CD8-positive, alpha-beta memory T cell (primary cell): ENCODE results near the gene ZDHHC11. TPM values are rescaled to one million over a fixed set of nuclear protein-coding genes. Genes with fewer than 3 reads are reported as not detected.
"Not testable (repeated sequence)": the region's sequence is repeated elsewhere in the genome, so short reads cannot be mapped to it uniquely, and the experiment has no call there.

ENCODE experiments used
- CTCF ChIA-PET: fragments of 350-600 bp; sonication (Branson Sonifier 250); formaldehyde crosslinking; loops from one replicate; lab custom pipeline; 2021; ENCODE audit warnings: antibody characterized with exemption; lab: Charles Lee
- POLR2A ChIA-PET: fragments of 350-600 bp; sonication (Branson Sonifier 250); formaldehyde crosslinking; loops from one replicate; lab custom pipeline; 2021; ENCODE audit warnings: antibody characterized with exemption; lab: Charles Lee
- DNase-seq, 5 donors: peaks; one replicate each; pipeline versions ENCODE4 v3.0.0 to v3.0.0-alpha.2; 2020 to 2022; ENCODE audit warnings: mixed read lengths in 1 of 5
- H3K27ac ChIP-seq: one replicate; pipeline ENCODE4 v1.7.0; 2013; ENCODE audit warnings: low read depth, mild to moderate bottlenecking, low read length, moderate library complexity
- H3K27me3 ChIP-seq: 2 replicates; pipeline ENCODE4 v1.7.0; 2013; ENCODE audit warnings: low read length, mild to moderate bottlenecking; ENCODE audit not compliant: insufficient read depth, poor library complexity, severe bottlenecking
- H3K36me3 ChIP-seq: 2 replicates; pipeline ENCODE4 v1.7.0; 2013; ENCODE audit warnings: mild to moderate bottlenecking, low read length, moderate library complexity; ENCODE audit not compliant: insufficient read depth
- H3K4me1 ChIP-seq: 2 replicates; pipeline ENCODE4 v1.7.0; 2013; ENCODE audit warnings: mild to moderate bottlenecking, low read length, moderate library complexity; ENCODE audit not compliant: insufficient read depth
- H3K4me3 ChIP-seq: 2 replicates; pipeline ENCODE4 v1.7.0; 2013; ENCODE audit warnings: mild to moderate bottlenecking, low read length
- H3K9me3 ChIP-seq: 2 replicates; pipeline ENCODE4 v1.7.0; 2013; ENCODE audit warnings: mild to moderate bottlenecking, low read length
- H3K27ac Mint-ChIP-seq, 8 donors: one replicate each; pipeline ENCODE4 v1.8.0; 2020 to 2021; ENCODE audit warnings: mixed read lengths in 8 of 8, mild to moderate bottlenecking in 6 of 8, inconsistent platforms in 3 of 8, moderate library complexity in 3 of 8
- H3K27me3 Mint-ChIP-seq, 2 donors: one replicate each; pipeline ENCODE4 v1.8.0; 2020 to 2021; ENCODE audit warnings: mixed read lengths in 2 of 2, mild to moderate bottlenecking in 1 of 2, moderate library complexity in 1 of 2
- H3K36me3 Mint-ChIP-seq, 3 donors: one replicate each; pipeline ENCODE4 v1.8.0; 2020 to 2021; ENCODE audit warnings: mixed read lengths in 3 of 3, inconsistent platforms in 1 of 3, mild to moderate bottlenecking in 1 of 3
- H3K4me1 Mint-ChIP-seq, 3 donors: one replicate each; pipeline ENCODE4 v1.8.0; 2020 to 2021; ENCODE audit warnings: mixed read lengths in 3 of 3, inconsistent platforms in 1 of 3, mild to moderate bottlenecking in 1 of 3
- H3K4me3 Mint-ChIP-seq, 7 donors: one replicate each; pipeline ENCODE4 v1.8.0; 2020 to 2021; ENCODE audit warnings: mixed read lengths in 7 of 7, mild to moderate bottlenecking in 6 of 7, moderate library complexity in 4 of 7, inconsistent platforms in 2 of 7
- H3K9me3 Mint-ChIP-seq, 5 donors: one replicate each; pipeline ENCODE4 v1.8.0; 2020 to 2022; ENCODE audit warnings: mixed read lengths in 5 of 5, mild to moderate bottlenecking in 3 of 5, moderate library complexity in 2 of 5, inconsistent platforms in 1 of 5
- polyA plus RNA-seq: library from polyadenylated mRNA; unstranded; fragments of 300-500 nt; fragmentation: Illumina TruSeq; gene quantifications from one replicate; pipeline ENCODE4 v1.2.3, GENCODE V29; 2021
- total RNA-seq, 2 experiments: library from RNA; stranded (reverse); gene quantifications; one replicate each; pipeline ENCODE4 v1.2.3, GENCODE V29; 2021

ZDHHC11 gene
- total and polyA plus RNA-seq, 3 experiments from 2014 or later = 4.5 to 7.2 TPM; not detected in 1

GRCh38 chr5:815449-815848 is 35.3 kb downstream of the ZDHHC11 start:
- Mint-ChIP-seq H3K4me1 (no peaks in the 10 kb centered on the region), H3K4me3 (no peak overlapping the region), H3K9me3 (peaks cover 2 to 11% (median 4%) of the 10 kb centered on the region in 5 donors), H3K27ac (no peak overlapping the region), H3K27me3 (peaks cover 2 to 13% of the 10 kb centered on the region in 2 donors), H3K36me3 (peaks cover 0 to 3% (median 0%) of the 10 kb centered on the region in 3 donors)
- H3K27ac ChIP-seq = no peak overlapping the region
- H3K4me1 ChIP-seq = no peaks in the 10 kb centered on the region
- DNase-seq = no peak
- CTCF ChIA-PET = no interaction called here
- no peaks in the 10 kb centered on the region for H3K27me3 ChIP-seq
- no peaks in the 10 kb centered on the region for H3K36me3 ChIP-seq
- H3K9me3 ChIP-seq = no peaks in the 10 kb centered on the region
- no peak overlapping the region for H3K4me3 ChIP-seq
- POLR2A ChIA-PET = no interaction called here

GRCh38 chr5:813575-813974 is 37.2 kb downstream of the ZDHHC11 start:
- CTCF ChIA-PET, H3K36me3 ChIP-seq, H3K36me3 Mint-ChIP-seq, H3K27me3 ChIP-seq, H3K4me1 ChIP-seq, DNase-seq, H3K9me3 ChIP-seq, H3K4me3 ChIP-seq, H3K27me3 Mint-ChIP-seq, H3K27ac Mint-ChIP-seq, H3K4me1 Mint-ChIP-seq, POLR2A ChIA-PET, H3K4me3 Mint-ChIP-seq, H3K27ac ChIP-seq: not testable (repeated sequence)
- peaks cover 2 to 11% (median 4%) of the 10 kb centered on the region in 5 donors for H3K9me3 Mint-ChIP-seq

GRCh38 chr5:811384-811783 is 39.4 kb downstream of the ZDHHC11 start:
- H3K4me3 Mint-ChIP-seq, CTCF ChIA-PET, H3K4me1 ChIP-seq, H3K27ac Mint-ChIP-seq, DNase-seq, POLR2A ChIA-PET, H3K9me3 ChIP-seq, H3K36me3 ChIP-seq, H3K27me3 Mint-ChIP-seq, H3K4me1 Mint-ChIP-seq, H3K4me3 ChIP-seq, H3K27ac ChIP-seq, H3K27me3 ChIP-seq, H3K36me3 Mint-ChIP-seq: not testable (repeated sequence)
- peaks cover 2 to 11% (median 4%) of the 10 kb centered on the region in 5 donors for H3K9me3 Mint-ChIP-seq

- H3K4me1 Mint-ChIP-seq, H3K27me3 ChIP-seq, H3K4me3 ChIP-seq, H3K9me3 ChIP-seq, POLR2A ChIA-PET, DNase-seq, H3K4me3 Mint-ChIP-seq, H3K27ac ChIP-seq, CTCF ChIA-PET, H3K36me3 Mint-ChIP-seq, H3K27ac Mint-ChIP-seq, H3K36me3 ChIP-seq, H3K4me1 ChIP-seq: not testable (repeated sequence)
- Mint-ChIP-seq H3K9me3 (peaks cover 12 to 26% (median 18%) of the 10 kb centered on the region in 5 donors), H3K27me3 (peaks cover 10 to 12% of the 10 kb centered on the region in 2 donors)
Observed at GRCh38 chr5:807719-808514, 42.9 kb downstream of the ZDHHC11 start.

GRCh38 chr5:801472-801871 is 49.3 kb downstream of the ZDHHC11 start:
- peaks cover 16 to 40% (median 24%) of the 10 kb centered on the region in 5 donors for H3K9me3 Mint-ChIP-seq
- DNase-seq = no peak
- H3K27ac ChIP-seq = no peak overlapping the region
- H3K27me3 Mint-ChIP-seq = peaks cover 15 to 16% of the 10 kb centered on the region in 2 donors
- ChIA-PET POLR2A (no interaction called here), CTCF (no interaction called here)
- no peaks in the 10 kb centered on the region for H3K4me1 ChIP-seq
- no peak overlapping the region for H3K27ac Mint-ChIP-seq
- no peaks in the 10 kb centered on the region for H3K27me3 ChIP-seq
- H3K9me3 ChIP-seq = no peaks in the 10 kb centered on the region
- no peak overlapping the region for H3K4me3 ChIP-seq
- no peaks in the 10 kb centered on the region for H3K4me1 Mint-ChIP-seq
- H3K4me3 Mint-ChIP-seq = no peak overlapping the region
- H3K36me3 Mint-ChIP-seq = peaks cover 0 to 19% (median 4%) of the 10 kb centered on the region in 3 donors
- no peaks in the 10 kb centered on the region for H3K36me3 ChIP-seq

GRCh38 chr5:801055-801454 is 49.7 kb downstream of the ZDHHC11 start:
- H3K36me3 Mint-ChIP-seq = peaks cover 0 to 19% (median 4%) of the 10 kb centered on the region in 3 donors
- POLR2A ChIA-PET = not testable (repeated sequence)

GRCh38 chr5:798505-799138 is 52.2 kb downstream of the ZDHHC11 start:
- H3K4me3 Mint-ChIP-seq, POLR2A ChIA-PET: not testable (repeated sequence)

More at GRCh38 chr5:801055-801454, 49.7 kb downstream of the ZDHHC11 start:
- H3K4me3 Mint-ChIP-seq, H3K27ac ChIP-seq, CTCF ChIA-PET, H3K27me3 ChIP-seq, H3K4me1 Mint-ChIP-seq, H3K4me1 ChIP-seq, H3K9me3 ChIP-seq, H3K27ac Mint-ChIP-seq, H3K36me3 ChIP-seq, H3K4me3 ChIP-seq, DNase-seq: not testable (repeated sequence)
- Mint-ChIP-seq H3K27me3 (peaks cover 14 to 16% of the 10 kb centered on the region in 2 donors), H3K9me3 (peaks cover 16 to 40% (median 24%) of the 10 kb centered on the region in 5 donors)

GRCh38 chr5:797986-798385 is 52.8 kb downstream of the ZDHHC11 start:
- POLR2A ChIA-PET, H3K4me3 ChIP-seq, H3K4me1 ChIP-seq, H3K36me3 ChIP-seq, H3K4me1 Mint-ChIP-seq, H3K9me3 ChIP-seq, CTCF ChIA-PET, H3K27me3 ChIP-seq, H3K27ac Mint-ChIP-seq, H3K27ac ChIP-seq, DNase-seq, H3K4me3 Mint-ChIP-seq: not testable (repeated sequence)
- peaks cover 0 to 27% (median 0%) of the 10 kb centered on the region in 3 donors for H3K36me3 Mint-ChIP-seq
- H3K27me3 Mint-ChIP-seq = peaks cover 7 to 13% of the 10 kb centered on the region in 2 donors
- peaks cover 5 to 25% (median 17%) of the 10 kb centered on the region in 5 donors for H3K9me3 Mint-ChIP-seq

More at GRCh38 chr5:798505-799138, 52.2 kb downstream of the ZDHHC11 start:
- H3K4me1 Mint-ChIP-seq, H3K27me3 ChIP-seq, H3K27ac ChIP-seq, H3K27ac Mint-ChIP-seq, H3K9me3 ChIP-seq, DNase-seq, CTCF ChIA-PET, H3K4me1 ChIP-seq, H3K4me3 ChIP-seq, H3K36me3 ChIP-seq: not testable (repeated sequence)
- H3K9me3 Mint-ChIP-seq = peaks cover 7 to 26% (median 13%) of the 10 kb centered on the region in 5 donors
- H3K36me3 Mint-ChIP-seq = peaks cover 0 to 22% (median 0%) of the 10 kb centered on the region in 3 donors
- peaks cover 9 to 13% of the 10 kb centered on the region in 2 donors for H3K27me3 Mint-ChIP-seq
